ENCODE measurements around the gene PIK3R1.

PIK3R1 gene

GRCh38 chr5:68196876-68197275 lies 18.7 kb upstream of the PIK3R1 start:
- TF ChIP-seq EP300 (IDR thresholded peaks at IDR 0.05; ENCODE audit: borderline replicate concordance) (no peak), TEAD4 (IDR thresholded peaks at IDR 0.05) (no peak), CEBPB (IDR thresholded peaks at IDR 0.05) (no peak), USF1 (IDR thresholded peaks at IDR 0.05) (no peak), YY1 (IDR thresholded peaks at IDR 0.05; ENCODE audit: low read depth) (no peak), TCF12 (IDR thresholded peaks at IDR 0.05; ENCODE audit: low read depth) (no peak), ZBTB7A (IDR thresholded peaks at IDR 0.05; ENCODE audit: low read depth) (no peak)

- TF ChIP-seq RAD21 (IDR thresholded peaks at IDR 0.05; ENCODE audit: low read depth) = no peak
These were observed 15.3 kb upstream of the PIK3R1 start for GRCh38 chr5:68200288-68200687.

- TF ChIP-seq RAD21 (IDR thresholded peaks at IDR 0.05; ENCODE audit: low read depth) = no peak
- 0 out of 2 replicates have a peak, but pooled peaks have one; percentile 39 for TF ChIP-seq USF1 (IDR thresholded peaks at IDR 0.05)
These were observed 911 bp upstream of the PIK3R1 start for GRCh38 chr5:68214482-68215207.

GRCh38 chr5:68215898-68216244 lies 315 bp downstream of the PIK3R1 start:
- TF ChIP-seq EGR1 (IDR thresholded peaks at IDR 0.05) (no peak), EP300 (IDR thresholded peaks at IDR 0.05; ENCODE audit: borderline replicate concordance) (no peak), TEAD4 (IDR thresholded peaks at IDR 0.05) (no peak), YY1 (IDR thresholded peaks at IDR 0.05; ENCODE audit: low read depth) (no peak), RAD21 (IDR thresholded peaks at IDR 0.05; ENCODE audit: low read depth) (no peak), CEBPB (IDR thresholded peaks at IDR 0.05) (no peak), USF1 (IDR thresholded peaks at IDR 0.05) (no peak), MAX (IDR thresholded peaks at IDR 0.05) (no peak), TAF1 (IDR thresholded peaks at IDR 0.05; ENCODE audit: low read depth) (no peak), ZBTB7A (IDR thresholded peaks at IDR 0.05; ENCODE audit: low read depth) (no peak), NFIC (IDR thresholded peaks at IDR 0.05) (no peak), CREB1 (IDR thresholded peaks at IDR 0.05; ENCODE audit: low read depth) (no peak), REST (IDR thresholded peaks at IDR 0.05; ENCODE audit: low read depth) (no peak), FOXM1 (IDR thresholded peaks at IDR 0.05; ENCODE audit: borderline replicate concordance, low read depth) (no peak), TCF12 (IDR thresholded peaks at IDR 0.05; ENCODE audit: low read depth) (no peak)

- TF ChIP-seq ZBTB7A (IDR thresholded peaks at IDR 0.05; ENCODE audit: low read depth) (peak; percentile 97), CEBPB (IDR thresholded peaks at IDR 0.05) (no peak), MAX (IDR thresholded peaks at IDR 0.05) (peak; percentile 35; the same call in 1 of the 2 replicates)
These were observed 890 bp downstream of the PIK3R1 start for GRCh38 chr5:68216245-68217046.

DNA sequence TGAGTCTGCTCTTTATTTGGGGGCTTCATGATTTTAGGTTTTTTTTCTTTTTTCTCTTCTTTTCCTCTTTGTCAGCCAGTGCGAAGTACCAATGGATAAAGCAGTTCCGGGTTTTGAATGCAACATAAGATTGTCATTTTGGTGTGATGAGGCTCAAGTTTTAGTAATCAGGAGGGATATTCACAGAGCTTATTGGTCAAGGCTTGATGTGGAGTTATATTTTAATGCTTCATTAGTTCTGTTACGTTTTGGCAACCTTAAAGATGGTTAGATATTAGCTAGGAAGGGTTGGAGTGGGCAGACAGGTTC lies 1.4 kb downstream of the PIK3R1 start:
- TF ChIP-seq TCF12 (IDR thresholded peaks at IDR 0.05; ENCODE audit: low read depth) (no peak), TEAD4 (IDR thresholded peaks at IDR 0.05) (no peak), NFIC (IDR thresholded peaks at IDR 0.05) (no peak), MAX (IDR thresholded peaks at IDR 0.05) (no peak), EGR1 (IDR thresholded peaks at IDR 0.05) (no peak), REST (IDR thresholded peaks at IDR 0.05; ENCODE audit: low read depth) (no peak), USF1 (IDR thresholded peaks at IDR 0.05) (no peak), EP300 (IDR thresholded peaks at IDR 0.05; ENCODE audit: borderline replicate concordance) (no peak), RAD21 (IDR thresholded peaks at IDR 0.05; ENCODE audit: low read depth) (no peak), CREB1 (IDR thresholded peaks at IDR 0.05; ENCODE audit: low read depth) (no peak), FOXM1 (IDR thresholded peaks at IDR 0.05; ENCODE audit: borderline replicate concordance, low read depth) (no peak), CEBPB (IDR thresholded peaks at IDR 0.05) (no peak), ZBTB7A (IDR thresholded peaks at IDR 0.05; ENCODE audit: low read depth) (no peak), YY1 (IDR thresholded peaks at IDR 0.05; ENCODE audit: low read depth) (no peak), TAF1 (IDR thresholded peaks at IDR 0.05; ENCODE audit: low read depth) (no peak)
